Measurements from ENCODE around the gene E2F3. TPM values are rescaled to one million over a fixed set of nuclear protein-coding genes. Genes with fewer than 3 reads are reported as not detected.

The E2F3 gene
- total RNA-seq, 4 donors from 2014 or later = 2.9 to 5.6 (median 4.2) TPM

GRCh38 chr6:20386218-20386617, 15.5 kb upstream of the E2F3 start:
- intact Hi-C loops (cut with DNase I) = no loop called here
- H3K4me3 ChIP-seq = no peak overlapping the region
- no peaks in the 10 kb centered on the region for H3K9me3 ChIP-seq
- no peaks in the 10 kb centered on the region for H3K36me3 ChIP-seq
- WGBS = 65% methylated on average over 1 of the region's 1 CpG
- TF ChIP-seq POLR2A (IDR thresholded peaks at IDR 0.05; ENCODE audit: low read depth) (no peak), POLR2AphosphoS5 (IDR thresholded peaks at IDR 0.05) (no peak), CTCF (IDR thresholded peaks at IDR 0.05) (no peak), EP300 (IDR thresholded peaks at IDR 0.05) (no peak)
- no peak for DNase-seq (ENCODE audit: extremely low spot score)
- no peaks in the 10 kb centered on the region for H3K4me1 ChIP-seq
- H3K27ac ChIP-seq (replicated peaks in 1 of 4) = no peak overlapping the region
- no peaks in the 10 kb centered on the region for H3K27me3 ChIP-seq

GRCh38 chr6:20389066-20389465, 12.6 kb upstream of the E2F3 start:
- Histone ChIP-seq H3K27me3 (no peaks in the 10 kb centered on the region), H3K27ac (replicated peaks in 1 of 4) (no peak overlapping the region), H3K4me3 (no peak overlapping the region), H3K4me1 (no peaks in the 10 kb centered on the region), H3K9me3 (no peaks in the 10 kb centered on the region), H3K36me3 (no peaks in the 10 kb centered on the region)
- DNase-seq (ENCODE audit: extremely low spot score) = no peak
- WGBS = 84% methylated on average over 2 of the region's 2 CpGs
- TF ChIP-seq EP300 (IDR thresholded peaks at IDR 0.05) (no peak), CTCF (IDR thresholded peaks at IDR 0.05) (no peak), POLR2AphosphoS5 (IDR thresholded peaks at IDR 0.05) (no peak), POLR2A (IDR thresholded peaks at IDR 0.05; ENCODE audit: low read depth) (no peak)
- intact Hi-C loops (cut with DNase I) = no loop called here

DNA sequence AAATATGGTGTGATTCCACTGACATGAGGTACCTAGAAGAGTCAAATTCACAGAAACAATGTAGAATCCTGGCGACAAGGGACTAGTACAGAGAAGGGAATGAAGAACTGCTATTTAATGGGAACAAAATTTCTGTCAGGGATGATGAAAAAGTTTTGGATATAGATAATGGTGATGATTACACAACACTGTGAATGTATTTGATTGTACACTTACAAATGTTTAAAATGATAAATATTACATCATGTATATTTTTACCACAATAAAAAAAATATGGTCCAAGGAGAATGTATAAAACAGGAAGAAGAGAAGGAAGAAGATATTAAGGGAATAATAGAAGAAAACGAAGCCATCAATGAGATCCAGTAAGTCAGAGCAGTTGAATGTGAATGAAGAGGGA, 8.4 kb upstream of the E2F3 start:
- Histone ChIP-seq H3K27me3 (peaks cover 0 to 7% (median 0%) of the 10 kb centered on the region in 4 donors), H3K36me3 (no peaks in the 10 kb centered on the region), H3K4me1 (no peaks in the 10 kb centered on the region), H3K4me3 (no peak overlapping the region), H3K9me3 (no peaks in the 10 kb centered on the region), H3K27ac (replicated peaks in 1 of 4) (no peak overlapping the region)
- DNase-seq (ENCODE audit: extremely low spot score) = no peak
- intact Hi-C loops (cut with DNase I) = no loop called here
- TF ChIP-seq EP300 (IDR thresholded peaks at IDR 0.05) (no peak), CTCF (IDR thresholded peaks at IDR 0.05) (no peak), POLR2AphosphoS5 (IDR thresholded peaks at IDR 0.05) (no peak), POLR2A (IDR thresholded peaks at IDR 0.05; ENCODE audit: low read depth) (no peak)
- 80% methylated on average over 2 of the region's 2 CpGs for WGBS

DNA sequence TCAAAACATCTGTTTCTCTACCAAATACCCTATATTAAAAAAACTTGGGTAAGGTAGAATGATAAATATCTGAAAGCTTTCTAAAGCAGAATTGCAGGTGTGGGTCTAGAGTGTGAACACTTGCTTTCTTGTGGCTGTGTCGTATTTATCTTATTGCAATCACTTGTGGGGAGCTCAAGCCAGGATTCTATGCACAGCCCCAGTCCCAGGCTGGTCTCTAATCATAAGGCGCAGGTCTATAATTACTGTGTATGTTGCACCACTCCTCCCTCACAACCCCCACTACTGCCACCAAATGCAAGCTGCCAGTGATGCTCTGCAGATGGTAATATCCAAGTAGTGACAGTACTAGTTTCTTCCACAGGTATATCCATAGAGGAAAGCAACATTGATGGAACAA, 2.2 kb upstream of the E2F3 start:
- H3K36me3 ChIP-seq = no peaks in the 10 kb centered on the region
- peaks cover 0 to 6% (median 0%) of the 10 kb centered on the region in 4 donors for H3K27me3 ChIP-seq
- DNase-seq (ENCODE audit: extremely low spot score) = no peak
- no peaks in the 10 kb centered on the region for H3K9me3 ChIP-seq
- H3K27ac ChIP-seq (replicated peaks in 1 of 4) = no peak overlapping the region
- H3K4me3 ChIP-seq = no peak overlapping the region
- intact Hi-C loops (cut with DNase I) = no loop called here
- peaks cover 0 to 27% (median 22%) of the 10 kb centered on the region in 4 donors for H3K4me1 ChIP-seq
- TF ChIP-seq POLR2A (IDR thresholded peaks at IDR 0.05; ENCODE audit: low read depth) (no peak), EP300 (IDR thresholded peaks at IDR 0.05) (no peak), POLR2AphosphoS5 (IDR thresholded peaks at IDR 0.05) (no peak), CTCF (IDR thresholded peaks at IDR 0.05) (no peak)
- WGBS = 80% methylated on average over 2 of the region's 2 CpGs

All from esophagus muscularis mucosa (tissue), 4 donors.